HAP-1 (cell line): Measurements from ENCODE around the gene OPA1.

Experiments
- DNase-seq, 2 experiments: peaks; one replicate each; pipeline ENCODE4 v3.0.0-alpha.2; 2016 to 2020; ENCODE audit warnings: low spot score in 2 of 2
- H3K27me3 ChIP-seq: fragments of 250-450 bp; sonication (Bioruptor Pico); 2 replicates; pipeline ENCODE4 v1.5.1; 2020; ENCODE audit warnings: low read depth, mild to moderate bottlenecking, moderate library complexity
- H3K36me3 ChIP-seq: fragments of 250-450 bp; sonication (Bioruptor Pico); replicated peaks from 2 replicates; pipeline ENCODE4 v1.5.1; 2020; ENCODE audit warnings: mild to moderate bottlenecking
- H3K4me1 ChIP-seq: fragments of 250-450 bp; sonication (Bioruptor Pico); 2 replicates; pipeline ENCODE4 v1.5.1; 2020; ENCODE audit warnings: mild to moderate bottlenecking
- H3K4me3 ChIP-seq: fragments of 250-450 bp; sonication (Bioruptor Pico); 2 replicates; pipeline ENCODE4 v1.5.1; 2020; ENCODE audit warnings: mild to moderate bottlenecking, moderate library complexity
- H3K9me3 ChIP-seq: fragments of 250-450 bp; sonication (Bioruptor Pico); 2 replicates; pipeline ENCODE4 v1.5.1; 2020; ENCODE audit warnings: mild to moderate bottlenecking, moderate library complexity
- in situ Hi-C: fragments of 300-500 bp; cut with MboI; formaldehyde crosslinking; loops from 3 replicates; pipeline ENCODE4 v1.14.3; 2020; ENCODE audit warnings: low sequenced_read_pairs, inconsistent platforms, mixed read lengths

Gene OPA1

DNA sequence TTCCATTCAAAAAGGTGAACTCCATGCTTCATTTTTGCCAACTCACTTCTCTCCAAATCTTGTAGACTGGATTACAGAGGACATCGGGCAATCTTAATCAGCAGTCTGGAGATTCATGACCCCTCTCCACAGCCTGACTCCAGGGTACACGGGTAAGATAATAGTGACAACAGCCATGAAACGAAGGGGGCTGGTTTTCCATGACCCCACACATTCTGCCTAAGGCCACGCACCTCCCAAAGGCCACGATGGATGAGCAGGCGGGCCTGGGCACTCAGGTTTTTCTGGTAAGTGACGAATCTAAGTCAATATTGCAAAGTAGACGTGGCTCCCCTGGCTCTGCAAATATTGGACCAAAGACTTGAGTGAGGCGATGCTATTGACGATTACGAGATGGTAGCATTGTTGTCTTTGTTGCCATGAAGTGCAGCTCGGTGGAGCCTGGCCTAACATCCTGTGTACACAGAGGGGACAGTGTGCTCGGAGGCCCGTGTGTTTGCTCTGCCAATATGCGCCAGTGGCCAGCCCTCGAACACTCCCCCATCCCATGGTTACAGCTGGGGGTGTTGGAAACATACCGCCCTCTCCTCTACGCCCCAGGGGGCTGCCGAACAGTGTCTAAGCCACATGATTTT is 119.1 kb downstream of the OPA1 start:
- Histone ChIP-seq H3K4me1 (peaks cover 6% of the 10 kb centered on the region; the same call in 1 of the 2 replicates), H3K4me3 (no peak overlapping the region), H3K36me3 (no peaks in the 10 kb centered on the region), H3K9me3 (peaks cover 19% of the 10 kb centered on the region), H3K27me3 (no peaks in the 10 kb centered on the region)
- no peak for DNase-seq
- in situ Hi-C loops = no loop called here

GRCh38 chr3:193712938-193713337 is 119.9 kb downstream of the OPA1 start:
- in situ Hi-C loops = no loop called here

DNA sequence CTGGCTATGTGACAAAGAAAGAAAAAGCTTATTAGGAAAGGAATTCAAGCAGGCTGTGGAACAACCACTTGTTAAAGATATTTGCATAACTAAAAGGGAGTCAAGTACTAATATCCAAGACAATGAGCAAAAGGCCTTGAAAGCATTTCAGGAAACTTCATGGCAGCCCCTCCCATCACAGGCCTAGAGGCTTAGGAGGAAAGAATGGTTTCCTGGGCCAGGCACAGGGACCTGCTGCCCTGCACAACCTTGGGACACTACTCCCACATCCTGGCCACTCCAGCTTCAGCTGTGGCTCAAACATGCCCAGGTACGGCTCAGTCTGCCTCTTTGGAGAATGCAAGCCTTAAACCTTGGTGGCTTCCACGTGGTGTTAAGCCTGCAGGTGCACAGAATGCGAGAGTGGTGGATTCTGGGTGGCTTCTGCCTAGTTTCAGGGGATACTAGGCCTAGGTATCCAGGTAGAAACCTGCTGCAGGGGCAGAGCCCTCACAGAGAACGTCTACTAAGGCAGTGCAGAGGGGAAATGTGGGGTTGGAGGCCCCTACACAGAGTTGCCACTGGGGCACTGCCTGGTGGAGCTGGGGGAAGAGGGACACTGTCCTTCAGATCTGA is 121.6 kb downstream of the OPA1 start:
- Histone ChIP-seq H3K27me3 (no peaks in the 10 kb centered on the region), H3K4me3 (no peak overlapping the region), H3K36me3 (no peaks in the 10 kb centered on the region), H3K9me3 (peaks cover 19% of the 10 kb centered on the region), H3K4me1 (peaks cover 6% of the 10 kb centered on the region; the same call in 1 of the 2 replicates)
- in situ Hi-C loops = no loop called here
- no peak for DNase-seq

More at GRCh38 chr3:193712938-193713337, 119.9 kb downstream of the OPA1 start:
- no peak for DNase-seq
- Histone ChIP-seq H3K4me3 (no peak overlapping the region), H3K9me3 (peaks cover 19% of the 10 kb centered on the region), H3K4me1 (peaks cover 6% of the 10 kb centered on the region; the same call in 1 of the 2 replicates), H3K27me3 (no peaks in the 10 kb centered on the region), H3K36me3 (no peaks in the 10 kb centered on the region)

DNA sequence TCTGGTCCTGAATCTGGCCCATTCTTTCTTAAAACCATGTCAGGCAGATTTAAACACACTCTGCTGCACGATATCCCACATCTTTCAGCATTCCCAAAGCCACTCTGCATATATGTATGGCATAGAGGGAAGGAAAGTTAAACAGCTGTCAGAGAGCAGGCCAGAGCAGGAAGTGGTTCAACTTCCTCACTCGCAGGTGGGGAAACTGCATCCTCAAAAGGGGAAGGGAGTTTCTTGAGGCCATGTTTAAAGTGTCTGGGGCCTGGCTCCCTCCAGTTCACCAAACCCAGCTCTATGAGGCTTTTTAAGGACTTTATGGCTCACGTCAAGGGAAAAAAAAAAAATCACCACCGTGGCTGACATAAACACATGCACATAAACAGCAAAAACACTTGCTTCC is 123.1 kb downstream of the OPA1 start:
- peaks cover under 1% of the 10 kb centered on the region; the same call in 1 of the 2 replicates for H3K4me1 ChIP-seq
- DNase-seq = no peak
- peaks cover 19% of the 10 kb centered on the region for H3K9me3 ChIP-seq
- H3K4me3 ChIP-seq = no peak overlapping the region
- no peaks in the 10 kb centered on the region for H3K27me3 ChIP-seq
- no peaks in the 10 kb centered on the region for H3K36me3 ChIP-seq
- in situ Hi-C loops = no loop called here

GRCh38 chr3:193719735-193720134 is 126.7 kb downstream of the OPA1 start:
- Histone ChIP-seq H3K9me3 (peaks cover 8% of the 10 kb centered on the region; the same call in 1 of the 2 replicates), H3K4me3 (no peak overlapping the region), H3K27me3 (no peaks in the 10 kb centered on the region), H3K4me1 (0 out of 2 replicates have a peak, but pooled peaks cover 3% of the 10 kb centered on the region), H3K36me3 (no peaks in the 10 kb centered on the region)
- DNase-seq = no peak
- in situ Hi-C loops = no loop called here

DNA sequence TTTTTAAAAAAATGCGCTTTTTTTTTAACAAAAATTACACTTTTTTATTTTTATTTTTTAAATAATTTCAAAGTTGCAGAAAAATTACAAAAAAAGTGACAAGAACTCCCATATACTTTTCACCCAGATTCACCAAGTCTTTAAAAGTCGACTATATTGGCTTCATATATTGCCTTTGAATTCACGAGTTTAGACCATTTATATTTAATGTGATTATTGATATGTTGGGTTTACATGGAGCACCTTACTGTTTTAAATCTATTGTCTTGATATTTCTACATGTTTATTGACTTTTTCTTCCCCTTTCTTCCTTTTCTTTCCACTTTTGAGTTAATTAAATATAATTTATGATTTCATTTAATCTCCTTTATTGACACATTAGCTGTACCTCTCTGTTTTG is 127.2 kb downstream of the OPA1 start:
- in situ Hi-C loops = no loop called here
- Histone ChIP-seq H3K27me3 (no peaks in the 10 kb centered on the region), H3K9me3 (peaks cover 6% of the 10 kb centered on the region; the same call in 1 of the 2 replicates), H3K4me3 (no peak overlapping the region), H3K36me3 (no peaks in the 10 kb centered on the region), H3K4me1 (0 out of 2 replicates have a peak, but pooled peaks cover 6% of the 10 kb centered on the region)
- DNase-seq = no peak

DNA sequence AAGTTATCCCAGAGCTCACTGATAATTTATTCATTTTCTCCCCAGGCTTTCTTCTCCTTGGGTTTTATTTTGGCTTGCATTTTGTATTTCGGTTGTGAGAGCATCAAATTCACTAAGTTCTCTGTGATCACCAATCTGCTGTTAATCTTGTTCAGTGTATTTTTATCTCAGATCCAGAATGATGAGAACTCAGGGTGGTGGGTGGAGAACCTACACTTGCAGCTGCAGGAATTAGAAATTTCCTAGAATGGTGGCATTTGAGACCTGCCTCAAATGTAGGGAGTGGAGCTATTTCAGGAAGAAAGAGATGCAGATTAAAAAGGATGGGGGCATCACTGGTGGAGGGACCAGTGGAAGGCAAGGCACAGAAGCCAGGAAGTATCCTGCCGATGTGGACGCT is 129.6 kb downstream of the OPA1 start:
- Histone ChIP-seq H3K27me3 (no peaks in the 10 kb centered on the region), H3K4me3 (no peak overlapping the region), H3K36me3 (no peaks in the 10 kb centered on the region), H3K9me3 (peaks cover 5% of the 10 kb centered on the region; the same call in 1 of the 2 replicates), H3K4me1 (0 out of 2 replicates have a peak, but pooled peaks cover 9% of the 10 kb centered on the region)
- in situ Hi-C loops = no loop called here
- DNase-seq = no peak

- no peak overlapping the region for H3K4me3 ChIP-seq
- H3K36me3 ChIP-seq = no peaks in the 10 kb centered on the region
- H3K27me3 ChIP-seq = no peaks in the 10 kb centered on the region
- H3K9me3 ChIP-seq = peaks cover 5% of the 10 kb centered on the region; the same call in 1 of the 2 replicates
- in situ Hi-C loops = no loop called here
- H3K4me1 ChIP-seq = 0 out of 2 replicates have a peak, but pooled peaks cover 9% of the 10 kb centered on the region
- no peak for DNase-seq
Measured at GRCh38 chr3:193727089-193727488, 134.1 kb downstream of the OPA1 start.

GRCh38 chr3:193728429-193729087 is 135.6 kb downstream of the OPA1 start:
- in situ Hi-C loops = no loop called here
- peaks cover 5% of the 10 kb centered on the region; the same call in 1 of the 2 replicates for H3K9me3 ChIP-seq
- no peak for DNase-seq
- H3K4me1 ChIP-seq = 0 out of 2 replicates have a peak, but pooled peaks cover 9% of the 10 kb centered on the region
- H3K36me3 ChIP-seq = no peaks in the 10 kb centered on the region
- H3K4me3 ChIP-seq = no peak overlapping the region
- H3K27me3 ChIP-seq = no peaks in the 10 kb centered on the region

DNA sequence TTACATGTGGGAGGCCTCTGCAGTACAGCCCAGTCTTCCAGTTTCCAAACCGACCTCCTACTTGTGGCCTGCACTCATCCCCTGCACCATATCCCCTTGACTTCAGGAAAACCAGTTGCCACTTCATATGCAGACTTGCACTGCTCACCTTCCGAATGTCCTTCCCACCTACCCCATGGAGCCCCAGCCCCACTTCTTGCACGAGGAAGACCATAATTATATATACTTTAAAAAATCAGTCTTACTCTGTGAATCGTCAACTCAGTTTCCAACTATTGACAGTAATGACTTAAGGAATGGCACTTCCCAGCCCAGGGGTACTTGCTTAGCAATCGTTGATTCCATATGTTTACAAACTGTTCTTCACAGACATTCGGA is 136.1 kb downstream of the OPA1 start:
- H3K36me3 ChIP-seq = no peaks in the 10 kb centered on the region
- no peak for DNase-seq
- no peak overlapping the region for H3K4me3 ChIP-seq
- H3K4me1 ChIP-seq = 0 out of 2 replicates have a peak, but pooled peaks cover 9% of the 10 kb centered on the region
- no peaks in the 10 kb centered on the region for H3K27me3 ChIP-seq
- in situ Hi-C loops = no loop called here
- peaks cover 5% of the 10 kb centered on the region; the same call in 1 of the 2 replicates for H3K9me3 ChIP-seq

DNA sequence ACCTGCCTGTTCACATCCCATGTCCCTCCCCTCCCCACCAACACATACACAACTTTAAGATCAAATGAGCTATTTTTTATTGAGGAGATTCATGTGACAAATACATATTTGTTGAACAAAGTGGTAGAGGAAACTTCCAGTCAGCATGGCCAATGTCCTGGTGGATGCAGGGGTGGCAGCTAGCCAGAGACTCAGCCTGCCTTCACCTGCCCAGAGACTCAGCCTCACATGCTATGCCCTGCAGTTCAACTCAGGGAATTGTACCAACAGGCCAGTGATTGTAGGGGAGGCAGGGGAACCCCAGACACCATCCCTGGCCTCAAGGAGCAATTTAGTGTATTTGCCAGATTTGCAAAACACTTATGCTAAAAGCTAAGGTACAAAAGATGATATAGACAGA is 136.6 kb downstream of the OPA1 start:
- H3K27me3 ChIP-seq = no peaks in the 10 kb centered on the region
- no peak overlapping the region for H3K4me3 ChIP-seq
- H3K9me3 ChIP-seq = peaks cover 5% of the 10 kb centered on the region; the same call in 1 of the 2 replicates
- 0 out of 2 replicates have a peak, but pooled peaks cover 7% of the 10 kb centered on the region for H3K4me1 ChIP-seq
- in situ Hi-C loops = no loop called here
- no peak for DNase-seq
- no peaks in the 10 kb centered on the region for H3K36me3 ChIP-seq

GRCh38 chr3:193730511-193730910 is 137.5 kb downstream of the OPA1 start:
- Histone ChIP-seq H3K4me3 (no peak overlapping the region), H3K4me1 (0 out of 2 replicates have a peak, but pooled peaks cover 3% of the 10 kb centered on the region), H3K27me3 (no peaks in the 10 kb centered on the region), H3K36me3 (no peaks in the 10 kb centered on the region), H3K9me3 (peaks cover 5% of the 10 kb centered on the region; the same call in 1 of the 2 replicates)
- DNase-seq = no peak
- in situ Hi-C loops = no loop called here

- in situ Hi-C loops = no loop called here
- no peak for DNase-seq
Measured at GRCh38 chr3:193730976-193731375, 138.0 kb downstream of the OPA1 start.

DNA sequence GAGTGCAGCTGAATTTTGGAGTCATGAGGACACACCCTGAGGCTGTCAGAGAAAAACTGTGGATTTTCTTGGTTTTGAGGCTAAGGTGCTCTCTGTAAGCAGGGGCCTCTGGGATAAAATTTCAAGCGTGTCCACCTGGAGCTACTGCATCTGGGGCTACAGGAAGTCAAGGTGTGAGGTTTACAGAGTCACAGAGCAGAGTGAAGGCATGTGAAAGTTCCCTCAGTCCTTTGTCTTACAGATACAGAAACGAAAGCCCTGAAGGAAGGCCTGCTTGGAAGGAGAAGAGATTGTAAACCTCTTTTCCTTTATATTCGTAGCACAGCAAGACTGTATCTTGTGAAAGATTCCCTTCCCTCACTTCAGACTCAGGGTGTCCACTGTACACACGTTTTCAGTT is 138.6 kb downstream of the OPA1 start:
- Histone ChIP-seq H3K36me3 (no peaks in the 10 kb centered on the region), H3K9me3 (no peaks in the 10 kb centered on the region), H3K27me3 (no peaks in the 10 kb centered on the region), H3K4me3 (no peak overlapping the region), H3K4me1 (no peaks in the 10 kb centered on the region)
- no peak for DNase-seq
- in situ Hi-C loops = no loop called here

More at GRCh38 chr3:193730976-193731375, 138.0 kb downstream of the OPA1 start:
- no peaks in the 10 kb centered on the region for H3K4me1 ChIP-seq
- H3K36me3 ChIP-seq = no peaks in the 10 kb centered on the region
- H3K4me3 ChIP-seq = no peak overlapping the region
- peaks cover 2% of the 10 kb centered on the region; the same call in 1 of the 2 replicates for H3K9me3 ChIP-seq
- H3K27me3 ChIP-seq = no peaks in the 10 kb centered on the region
